Heart left ventricle (tissue), 13 donors: Measurements from ENCODE around the gene MDP1.

Source experiments
- POLR2A ChIP-seq, 2 donors: fragments of 450-650 bp; IDR thresholded peaks; one replicate each; pipeline ENCODE4 v1.6.1; 2017; ENCODE audit warnings: antibody characterized with exemption in 2 of 2, mild to moderate bottlenecking in 2 of 2, moderate library complexity in 2 of 2
- TF ChIP-seq, protein P1 (sequence below), 12 donors: fragments of 200-600 bp; sonication (generic) in 4 of 12; IDR thresholded peaks; one replicate each; pipeline versions ENCODE4 v1.5.0 to v1.8.0; 2018 to 2022; ENCODE audit warnings: antibody characterized with exemption in 12 of 12, mild to moderate bottlenecking in 5 of 12
- donor health status: ischemic (EF 13 %, LVEDD 7.1; RV severe dilation, severe dysfunction).
- donor health status: DM: no; HTN: yes; CAD: no.
- donor health status: DM: no; HTN: no; CAD: no.
- donor health status: ischemic (EF 25% LVEDD 6.9; RV normal size, moderate dysfunction).
- donor health status: ischemic (EF 25% LVEDD 5.7; RV mildly dilated, moderate dysfunction).
- donor health status: ischemic (EF 35%, LVEDD 5.7; RV mildly dilated, moderate dysfunction).
- donor health status: nonischemic (EF 11% LVEDD 7.7; RV severe dilation, severe dysfunction).
- donor health status: DM: yes; HTN: yes; CAD: no.
- donor health status: PGD.
- donor health status: ischemic (EF 29% LVEDD 5.4; RV normal size, mild dysfunction).
- donor health status: nonischemic (EF 23%, LVEDD 6.1; RV moderate dilation, normal function).

DNA sequence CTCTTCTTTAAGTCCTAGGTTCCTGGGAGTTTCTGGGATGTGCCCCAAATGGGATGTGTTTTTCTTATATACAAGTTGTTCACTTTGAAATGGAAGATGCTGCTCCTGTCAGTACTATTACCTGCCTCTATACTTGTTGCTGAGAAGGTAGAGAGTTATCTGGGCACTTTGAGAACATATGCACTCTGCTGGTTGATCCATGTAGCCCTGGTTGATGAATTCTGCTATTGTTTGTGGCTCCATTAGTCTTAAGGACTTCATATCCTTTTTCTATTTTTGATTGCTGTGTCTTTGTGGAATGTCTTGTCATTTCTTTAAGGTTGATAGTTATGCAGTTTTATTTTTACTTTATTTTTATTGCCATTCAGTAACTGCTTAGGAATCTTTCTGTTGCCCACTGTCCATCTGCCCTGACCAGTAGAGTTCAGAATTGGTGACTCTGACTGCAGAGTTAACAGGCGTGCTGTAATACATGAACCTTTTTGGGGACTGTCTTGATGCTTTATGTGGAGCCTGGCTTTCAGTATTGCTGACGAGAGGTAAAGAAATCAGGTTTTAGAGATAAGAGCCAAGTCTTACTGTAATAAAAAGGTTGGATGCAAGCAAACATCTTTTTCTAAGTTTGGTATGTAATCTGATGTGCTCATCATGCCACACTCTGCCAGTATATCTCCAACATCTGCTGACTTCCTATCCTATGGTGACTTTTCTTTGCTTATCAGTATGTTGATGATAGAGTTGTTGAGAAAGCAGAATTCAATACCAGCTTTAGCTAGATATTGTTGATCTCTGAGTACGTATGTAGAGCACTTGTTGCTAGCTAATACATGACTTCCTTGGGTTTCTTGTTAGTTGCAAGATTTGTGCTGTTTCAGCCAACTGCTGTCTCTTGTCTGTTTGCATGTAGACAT is 18.5 kb upstream of the MDP1 start:
- no peak for TF ChIP-seq POLR2A (IDR thresholded peaks at IDR 0.05)
- TF ChIP-seq, protein P1, sequence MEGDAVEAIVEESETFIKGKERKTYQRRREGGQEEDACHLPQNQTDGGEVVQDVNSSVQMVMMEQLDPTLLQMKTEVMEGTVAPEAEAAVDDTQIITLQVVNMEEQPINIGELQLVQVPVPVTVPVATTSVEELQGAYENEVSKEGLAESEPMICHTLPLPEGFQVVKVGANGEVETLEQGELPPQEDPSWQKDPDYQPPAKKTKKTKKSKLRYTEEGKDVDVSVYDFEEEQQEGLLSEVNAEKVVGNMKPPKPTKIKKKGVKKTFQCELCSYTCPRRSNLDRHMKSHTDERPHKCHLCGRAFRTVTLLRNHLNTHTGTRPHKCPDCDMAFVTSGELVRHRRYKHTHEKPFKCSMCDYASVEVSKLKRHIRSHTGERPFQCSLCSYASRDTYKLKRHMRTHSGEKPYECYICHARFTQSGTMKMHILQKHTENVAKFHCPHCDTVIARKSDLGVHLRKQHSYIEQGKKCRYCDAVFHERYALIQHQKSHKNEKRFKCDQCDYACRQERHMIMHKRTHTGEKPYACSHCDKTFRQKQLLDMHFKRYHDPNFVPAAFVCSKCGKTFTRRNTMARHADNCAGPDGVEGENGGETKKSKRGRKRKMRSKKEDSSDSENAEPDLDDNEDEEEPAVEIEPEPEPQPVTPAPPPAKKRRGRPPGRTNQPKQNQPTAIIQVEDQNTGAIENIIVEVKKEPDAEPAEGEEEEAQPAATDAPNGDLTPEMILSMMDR (IDR thresholded peaks at IDR 0.05), result no peak
